GM12801 (cell line): ENCODE measurements around the gene GRAMD2A.

Source experiments
- CTCF ChIP-seq: IDR thresholded peaks from one replicate; pipeline ENCODE4 v1.5.1; 2011; ENCODE audit warnings: control low read depth; ENCODE audit not compliant: insufficient read length; ENCODE audit errors: extremely low read depth

Gene GRAMD2A

DNA sequence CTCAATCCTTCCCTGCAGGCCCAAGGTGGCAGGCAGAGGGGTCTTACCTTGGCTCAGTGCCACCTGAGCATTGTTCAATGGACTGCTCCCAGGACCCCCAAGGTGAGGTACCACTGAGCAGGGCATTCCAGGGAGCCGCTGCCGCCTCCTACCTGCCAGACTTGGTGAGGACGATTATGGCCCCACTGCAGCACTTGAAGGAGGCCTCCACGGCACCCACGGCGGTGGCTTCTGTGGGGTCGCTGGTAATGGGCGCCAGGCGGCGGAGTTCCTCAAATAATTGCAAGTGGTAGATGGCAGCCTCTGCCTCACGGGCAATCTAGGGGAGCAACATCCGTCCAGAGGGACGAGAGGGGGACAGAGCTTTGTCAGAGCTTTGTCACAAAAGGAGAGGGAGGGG lies 4.7 kb upstream of the GRAMD2A start:
- TF ChIP-seq CTCF, result no peak

- TF ChIP-seq CTCF, result no peak
These were observed 3.9 kb upstream of the GRAMD2A start for GRCh38 chr15:72201391-72201921.

GRCh38 chr15:72200395-72201237 lies 3.0 kb upstream of the GRAMD2A start:
- TF ChIP-seq CTCF, result no peak

GRCh38 chr15:72199721-72200212 lies 2.2 kb upstream of the GRAMD2A start:
- no peak for TF ChIP-seq CTCF

DNA sequence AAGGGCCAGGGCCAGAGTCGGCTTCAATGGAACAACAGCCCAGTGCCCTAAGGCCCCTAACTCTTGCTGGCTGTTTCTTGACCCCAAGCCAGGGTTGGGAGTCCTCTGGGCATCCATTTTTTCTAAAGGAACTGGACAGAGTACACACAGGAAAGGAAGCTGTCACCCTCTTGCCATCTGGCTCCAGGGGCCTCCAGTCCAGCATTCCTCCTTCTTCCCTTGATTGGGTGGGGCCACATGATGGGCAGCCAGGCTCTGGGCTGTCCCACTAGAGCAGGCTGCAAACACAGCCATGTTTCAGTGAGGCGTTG lies 1.6 kb upstream of the GRAMD2A start:
- TF ChIP-seq CTCF, result no peak

DNA sequence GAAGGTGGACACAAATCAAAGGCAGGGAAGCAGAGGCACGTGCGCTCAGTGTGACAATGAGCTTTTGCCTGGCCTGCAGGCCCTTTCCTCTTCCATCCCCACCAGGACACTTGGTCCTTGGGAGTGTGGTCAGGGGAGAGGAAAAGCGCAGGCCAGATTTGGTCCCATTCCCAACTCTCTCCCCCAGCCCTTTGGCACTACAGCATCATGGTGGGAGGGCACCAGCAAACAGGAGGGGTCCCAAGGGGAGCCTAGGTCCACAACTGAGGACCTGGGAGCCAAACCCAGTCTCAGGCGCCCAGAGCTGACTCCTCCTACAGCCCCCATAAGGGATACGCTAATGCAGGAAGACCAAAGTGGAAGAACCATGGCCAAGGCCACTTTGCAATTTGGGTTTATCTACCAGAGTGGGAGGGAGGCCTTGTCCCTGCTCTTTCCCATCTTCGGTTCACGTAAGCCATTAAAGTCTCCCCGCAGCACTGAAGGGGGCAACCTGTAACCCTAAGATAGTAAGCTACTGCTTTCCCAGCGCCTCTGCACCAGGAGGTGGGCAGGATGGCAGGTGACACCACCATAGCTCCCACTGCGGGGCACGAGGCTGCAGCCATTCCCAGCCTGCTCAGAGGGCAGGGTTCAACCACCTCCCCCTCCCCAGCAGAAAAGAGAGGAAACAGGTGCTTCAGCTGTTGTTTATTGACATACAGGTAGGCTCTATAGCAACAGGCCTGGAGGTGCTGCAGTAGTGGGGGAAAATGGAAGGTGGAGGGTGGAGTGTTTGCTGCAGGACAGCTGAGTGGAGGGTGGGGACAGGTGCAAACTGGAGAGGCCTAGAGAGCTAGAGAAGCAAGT lies 993 bp upstream of the GRAMD2A start:
- no peak for TF ChIP-seq CTCF

GRCh38 chr15:72197041-72197459 lies 537 bp downstream of the GRAMD2A start:
- no peak for TF ChIP-seq CTCF
